Type B pancreatic cell (in vitro differentiated cells): Measurements from ENCODE around the gene SMARCAD1. TPM values are rescaled to one million over a fixed set of nuclear protein-coding genes. Genes with fewer than 3 reads are reported as not detected.
"Not testable (repeated sequence)": the region's sequence is repeated elsewhere in the genome, so short reads cannot be mapped to it uniquely, and the experiment has no call there.

Experiments
- DNase-seq: peaks from one replicate; pipeline ENCODE4 v3.0.0; 2021; ENCODE audit warnings: mixed read lengths; ENCODE audit not compliant: unreplicated experiment; ENCODE audit errors: extremely low spot score
- H3K27ac Mint-ChIP-seq: 2 replicates; pipeline ENCODE4 v1.8.0; 2021; ENCODE audit warnings: mild to moderate bottlenecking, mixed read lengths
- H3K27me3 Mint-ChIP-seq: 2 replicates; pipeline ENCODE4 v1.8.0; 2021; ENCODE audit warnings: mixed read lengths
- H3K36me3 Mint-ChIP-seq: 2 replicates; pipeline ENCODE4 v1.8.0; 2021; ENCODE audit warnings: mixed read lengths
- H3K4me1 Mint-ChIP-seq: one replicate; pipeline ENCODE4 v1.8.0; 2021; ENCODE audit warnings: mixed read lengths; ENCODE audit not compliant: unreplicated experiment
- H3K4me3 Mint-ChIP-seq: 2 replicates; pipeline ENCODE4 v1.8.0; 2021; ENCODE audit warnings: mild to moderate bottlenecking, mixed read lengths
- H3K9me3 Mint-ChIP-seq: 2 replicates; pipeline ENCODE4 v1.8.0; 2021; ENCODE audit warnings: mixed read lengths
- total RNA-seq: library from RNA; stranded (reverse); gene quantifications from 2 replicates; pipeline ENCODE4 v1.2.1, GENCODE V29; 2021; ENCODE audit warnings: low replicate concordance
- TF ChIP-seq, protein P1 (sequence below): fragments of 200-600 bp; sonication (generic); conservative IDR thresholded peaks from 2 replicates; pipeline ENCODE4 v1.5.0; 2021; ENCODE audit warnings: antibody characterized with exemption, mild to moderate bottlenecking

SMARCAD1 gene
- total RNA-seq, 1 donor from 2014 or later, result 52.3 TPM

GRCh38 chr4:94276204-94276603, 68.5 kb downstream of the SMARCAD1 start:
- H3K4me3 Mint-ChIP-seq, result no peak overlapping the region
- DNase-seq, result no peak
- H3K27ac Mint-ChIP-seq, result no peak overlapping the region
- peaks cover 30% of the 10 kb centered on the region for H3K36me3 Mint-ChIP-seq
- H3K27me3 Mint-ChIP-seq, result no peaks in the 10 kb centered on the region
- H3K4me1 Mint-ChIP-seq, result no peaks in the 10 kb centered on the region
- H3K9me3 Mint-ChIP-seq, result no peaks in the 10 kb centered on the region
- TF ChIP-seq, protein P1, sequence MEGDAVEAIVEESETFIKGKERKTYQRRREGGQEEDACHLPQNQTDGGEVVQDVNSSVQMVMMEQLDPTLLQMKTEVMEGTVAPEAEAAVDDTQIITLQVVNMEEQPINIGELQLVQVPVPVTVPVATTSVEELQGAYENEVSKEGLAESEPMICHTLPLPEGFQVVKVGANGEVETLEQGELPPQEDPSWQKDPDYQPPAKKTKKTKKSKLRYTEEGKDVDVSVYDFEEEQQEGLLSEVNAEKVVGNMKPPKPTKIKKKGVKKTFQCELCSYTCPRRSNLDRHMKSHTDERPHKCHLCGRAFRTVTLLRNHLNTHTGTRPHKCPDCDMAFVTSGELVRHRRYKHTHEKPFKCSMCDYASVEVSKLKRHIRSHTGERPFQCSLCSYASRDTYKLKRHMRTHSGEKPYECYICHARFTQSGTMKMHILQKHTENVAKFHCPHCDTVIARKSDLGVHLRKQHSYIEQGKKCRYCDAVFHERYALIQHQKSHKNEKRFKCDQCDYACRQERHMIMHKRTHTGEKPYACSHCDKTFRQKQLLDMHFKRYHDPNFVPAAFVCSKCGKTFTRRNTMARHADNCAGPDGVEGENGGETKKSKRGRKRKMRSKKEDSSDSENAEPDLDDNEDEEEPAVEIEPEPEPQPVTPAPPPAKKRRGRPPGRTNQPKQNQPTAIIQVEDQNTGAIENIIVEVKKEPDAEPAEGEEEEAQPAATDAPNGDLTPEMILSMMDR, result no peak

GRCh38 chr4:94277534-94277933, 69.9 kb downstream of the SMARCAD1 start:
- TF ChIP-seq, protein P1, result no peak
- Mint-ChIP-seq H3K9me3 (no peaks in the 10 kb centered on the region), H3K4me1 (no peaks in the 10 kb centered on the region), H3K36me3 (peaks cover 31% of the 10 kb centered on the region), H3K27ac (no peak overlapping the region), H3K4me3 (no peak overlapping the region), H3K27me3 (no peaks in the 10 kb centered on the region)
- no peak for DNase-seq

- Mint-ChIP-seq H3K27me3 (no peaks in the 10 kb centered on the region), H3K36me3 (peaks cover 33% of the 10 kb centered on the region), H3K4me3 (no peak overlapping the region), H3K4me1 (no peaks in the 10 kb centered on the region), H3K9me3 (no peaks in the 10 kb centered on the region), H3K27ac (no peak overlapping the region)
- no peak for DNase-seq
- TF ChIP-seq, protein P1, result no peak
Measured at GRCh38 chr4:94278781-94279180, 71.1 kb downstream of the SMARCAD1 start.

- Mint-ChIP-seq H3K27ac (no peak overlapping the region), H3K36me3 (peaks cover 36% of the 10 kb centered on the region), H3K4me1 (no peaks in the 10 kb centered on the region), H3K27me3 (no peaks in the 10 kb centered on the region), H3K9me3 (no peaks in the 10 kb centered on the region), H3K4me3 (no peak overlapping the region)
- DNase-seq, result no peak
- TF ChIP-seq, protein P1, result no peak
Measured at GRCh38 chr4:94284889-94285288, 77.2 kb downstream of the SMARCAD1 start.

DNA sequence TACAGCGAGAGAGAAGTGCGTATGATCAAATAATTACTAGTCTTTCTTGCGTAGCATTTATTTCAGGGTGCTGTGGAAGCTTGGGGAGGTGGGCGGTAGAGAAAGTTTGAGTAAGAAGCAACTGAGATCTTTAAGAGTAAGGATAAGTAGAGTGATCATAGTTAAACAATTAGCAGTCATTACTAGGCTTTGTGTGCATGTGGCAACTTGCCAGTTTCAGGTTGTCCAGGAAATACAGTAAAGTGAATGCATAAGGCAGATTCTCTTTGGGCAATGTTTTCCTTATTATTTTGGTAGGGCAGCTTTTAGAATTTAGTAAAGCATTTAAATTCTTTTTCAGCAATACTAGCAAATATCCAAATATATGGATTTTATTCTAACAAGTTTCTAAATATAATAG, 78.0 kb downstream of the SMARCAD1 start:
- Mint-ChIP-seq H3K4me3 (no peak overlapping the region), H3K27ac (no peak overlapping the region), H3K36me3 (peaks cover 40% of the 10 kb centered on the region), H3K4me1 (no peaks in the 10 kb centered on the region), H3K9me3 (no peaks in the 10 kb centered on the region), H3K27me3 (no peaks in the 10 kb centered on the region)
- DNase-seq, result no peak
- TF ChIP-seq, protein P1, result no peak

GRCh38 chr4:94290245-94290644, 82.6 kb downstream of the SMARCAD1 start:
- H3K4me1 Mint-ChIP-seq, result peaks cover 6% of the 10 kb centered on the region
- TF ChIP-seq, protein P1, result peak; percentile 50
- no peaks in the 10 kb centered on the region for H3K27me3 Mint-ChIP-seq
- H3K9me3 Mint-ChIP-seq, result no peaks in the 10 kb centered on the region
- H3K36me3 Mint-ChIP-seq, result peaks cover 34% of the 10 kb centered on the region
- H3K4me3 Mint-ChIP-seq, result no peak overlapping the region
- no peak overlapping the region for H3K27ac Mint-ChIP-seq
- no peak for DNase-seq

- H3K4me3 Mint-ChIP-seq, DNase-seq, H3K27me3 Mint-ChIP-seq, H3K27ac Mint-ChIP-seq, H3K4me1 Mint-ChIP-seq, H3K9me3 Mint-ChIP-seq: not testable (repeated sequence)
- peaks cover 18% of the 10 kb centered on the region for H3K36me3 Mint-ChIP-seq
Measured at GRCh38 chr4:94293981-94294380, 86.3 kb downstream of the SMARCAD1 start.

- Mint-ChIP-seq H3K27ac (peak overlapping the region; percentile 33), H3K36me3 (peaks cover 14% of the 10 kb centered on the region)
- H3K9me3 Mint-ChIP-seq, H3K4me1 Mint-ChIP-seq, H3K4me3 Mint-ChIP-seq, H3K27me3 Mint-ChIP-seq, DNase-seq: not testable (repeated sequence)
Measured at GRCh38 chr4:94295473-94295872, 87.8 kb downstream of the SMARCAD1 start.
